ENCODE data around the gene B9D2. TPM values are rescaled to one million over a fixed set of nuclear protein-coding genes. Genes with fewer than 3 reads are reported as not detected.

B9D2 gene
- polyA plus RNA-seq, 1 of the 3 experiments (the other 2 are of a cell fraction) = 13.3 TPM

DNA sequence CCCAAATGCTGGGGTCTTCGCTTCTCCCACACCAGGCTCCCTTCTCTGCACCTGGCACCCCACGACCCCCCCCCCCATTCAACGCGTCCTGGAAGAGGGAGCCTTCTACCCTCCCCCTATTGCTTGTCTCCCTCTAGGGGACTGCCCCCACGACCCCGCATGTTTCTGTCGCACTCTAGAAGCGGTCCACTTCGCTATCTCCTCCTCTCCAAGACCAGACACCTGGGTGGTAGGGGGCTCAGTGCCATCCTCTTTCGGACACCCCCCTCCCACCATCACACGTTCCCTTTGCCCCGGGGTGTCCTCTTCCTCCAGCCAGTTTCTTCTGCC is 11.7 kb downstream of the B9D2 start (continued):
- TF ChIP-seq, protein P1, sequence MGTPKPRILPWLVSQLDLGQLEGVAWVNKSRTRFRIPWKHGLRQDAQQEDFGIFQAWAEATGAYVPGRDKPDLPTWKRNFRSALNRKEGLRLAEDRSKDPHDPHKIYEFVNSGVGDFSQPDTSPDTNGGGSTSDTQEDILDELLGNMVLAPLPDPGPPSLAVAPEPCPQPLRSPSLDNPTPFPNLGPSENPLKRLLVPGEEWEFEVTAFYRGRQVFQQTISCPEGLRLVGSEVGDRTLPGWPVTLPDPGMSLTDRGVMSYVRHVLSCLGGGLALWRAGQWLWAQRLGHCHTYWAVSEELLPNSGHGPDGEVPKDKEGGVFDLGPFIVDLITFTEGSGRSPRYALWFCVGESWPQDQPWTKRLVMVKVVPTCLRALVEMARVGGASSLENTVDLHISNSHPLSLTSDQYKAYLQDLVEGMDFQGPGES (IDR thresholded peaks at IDR 0.05; ENCODE audit: low read depth, low read length) = no peak
- TF ChIP-seq FOXJ3 (CRISPR knock-in tag; IDR thresholded peaks at IDR 0.05) = no peak
- no peak for TF ChIP-seq RCOR1 (IDR thresholded peaks at IDR 0.05; ENCODE audit: low read length)

DNA sequence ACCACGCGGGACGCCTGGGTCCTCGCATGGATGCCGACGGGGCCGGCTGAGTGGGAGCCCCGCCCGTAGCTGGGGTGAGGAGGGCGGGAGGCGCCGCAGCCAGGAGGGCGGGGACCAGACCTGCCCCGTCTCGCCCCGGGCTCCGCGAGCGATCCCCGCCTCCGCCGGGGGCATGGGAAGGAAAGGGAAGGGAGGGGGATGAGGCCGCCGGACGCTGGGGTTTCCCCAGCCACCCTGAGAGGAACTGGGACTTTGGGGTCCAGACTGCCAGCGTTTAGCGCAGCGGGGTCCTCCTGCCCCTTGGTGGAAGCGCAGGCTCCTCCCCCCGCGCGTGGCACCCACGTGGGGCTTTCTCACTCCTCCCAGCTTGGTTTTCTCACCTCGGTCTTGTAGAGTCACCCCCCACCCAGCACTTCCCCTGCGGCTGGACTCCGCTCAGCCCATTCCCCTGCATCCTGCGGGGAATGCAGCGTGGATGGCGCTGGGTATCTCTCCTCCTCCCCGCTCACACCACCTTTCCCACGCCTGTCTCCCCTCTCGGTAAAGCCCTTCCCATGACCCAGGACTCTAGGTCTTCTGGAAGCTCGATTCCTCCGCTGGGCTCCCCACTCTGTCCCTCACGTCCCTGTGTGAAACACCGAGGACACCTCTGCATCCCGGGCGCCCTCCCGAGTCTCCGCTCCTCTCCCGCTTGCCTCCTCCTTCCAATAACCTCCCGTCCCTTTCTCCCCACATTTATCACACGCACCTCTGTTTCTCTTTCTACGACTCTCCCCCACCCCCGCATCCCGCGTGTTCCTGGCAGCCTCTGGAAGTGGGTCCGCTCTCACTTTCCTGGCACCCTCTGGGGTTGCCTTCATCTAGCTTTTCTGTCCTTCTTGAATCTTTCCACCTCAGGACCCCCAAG is 12.4 kb downstream of the B9D2 start:
- Histone ChIP-seq H3K27me3 (ENCODE audit: insufficient read depth) (no peaks in the 10 kb centered on the region), H3K9ac (peak overlapping the region; percentile 92), H3K4me1 (ENCODE audit: control insufficient read depth in 1 of 2, insufficient read depth in 2 of 2, low read depth in 1 of 2, low read length in 1 of 2) (peaks cover 0 to 34% of the 10 kb centered on the region in 2 experiments; a peak in 2 of 4 replicates), H3K27ac (ENCODE audit: low read depth in 2 of 2, low read length in 1 of 2) (peak overlapping the region in 1 of 2 experiments; percentile 79; a peak in 2 of 4 replicates), H2AFZ (ENCODE audit: low read depth) (no peak overlapping the region), H3K79me2 (ENCODE audit: insufficient read depth) (peaks cover 70% of the 10 kb centered on the region), H3K9me2 (no peaks in the 10 kb centered on the region), H3K4me3 (ENCODE audit: low read depth in 2 of 2, low read length in 1 of 2) (peak overlapping the region; percentile 65 to 99), H3K9me3 (no peaks in the 10 kb centered on the region), H4K20me1 (ENCODE audit: insufficient read depth) (peaks cover 63% of the 10 kb centered on the region), H3F3A (replicated peaks; ENCODE audit: insufficient read depth) (peaks cover 9% of the 10 kb centered on the region), H3K4me2 (peak overlapping the region; percentile 99), H3K36me3 (replicated peaks in 1 of 2; ENCODE audit: control insufficient read depth in 1 of 2, insufficient read depth in 2 of 2, low read length in 1 of 2) (peaks cover 0 to 30% of the 10 kb centered on the region in 2 experiments)
- under 1% methylated on average over 48 of the region's 58 CpGs for WGBS (ENCODE audit: low lambda C conversion rate)
- no peak for TF ChIP-seq GABPA (IDR thresholded peaks at IDR 0.05; ENCODE audit: low read depth)
- TF ChIP-seq NFIC (IDR thresholded peaks at IDR 0.05; ENCODE audit: borderline replicate concordance) = no peak
- no peak for TF ChIP-seq GATA2 (CRISPR knock-in tag; IDR thresholded peaks at IDR 0.05)
- no peak for TF ChIP-seq EP300 (IDR thresholded peaks at IDR 0.05; ENCODE audit: borderline replicate concordance in 1 of 2, low read depth in 1 of 2, low read length in 1 of 2)
- no peak for TF ChIP-seq MEF2A (IDR thresholded peaks at IDR 0.05; ENCODE audit: borderline replicate concordance, low read depth)
- no peak for TF ChIP-seq JUND (IDR thresholded peaks at IDR 0.05)
- no peak for TF ChIP-seq RXRA (IDR thresholded peaks at IDR 0.05; ENCODE audit: borderline replicate concordance, low read depth)
- TF ChIP-seq SIN3A (IDR thresholded peaks at IDR 0.05; ENCODE audit: borderline replicate concordance, low read depth, low read length) = peak; percentile 11; the same call in 1 of the 2 replicates
- TF ChIP-seq ELF1 (IDR thresholded peaks at IDR 0.05) = no peak
- TF ChIP-seq YY1 (IDR thresholded peaks at IDR 0.05; ENCODE audit: low read depth) = no peak
- no peak for TF ChIP-seq RCOR1 (IDR thresholded peaks at IDR 0.05; ENCODE audit: low read length)
- no peak for TF ChIP-seq FOXM1 (IDR thresholded peaks at IDR 0.05; ENCODE audit: low read depth)
- no peak for TF ChIP-seq FOXJ3 (CRISPR knock-in tag; IDR thresholded peaks at IDR 0.05)
- TF ChIP-seq, protein P2, sequence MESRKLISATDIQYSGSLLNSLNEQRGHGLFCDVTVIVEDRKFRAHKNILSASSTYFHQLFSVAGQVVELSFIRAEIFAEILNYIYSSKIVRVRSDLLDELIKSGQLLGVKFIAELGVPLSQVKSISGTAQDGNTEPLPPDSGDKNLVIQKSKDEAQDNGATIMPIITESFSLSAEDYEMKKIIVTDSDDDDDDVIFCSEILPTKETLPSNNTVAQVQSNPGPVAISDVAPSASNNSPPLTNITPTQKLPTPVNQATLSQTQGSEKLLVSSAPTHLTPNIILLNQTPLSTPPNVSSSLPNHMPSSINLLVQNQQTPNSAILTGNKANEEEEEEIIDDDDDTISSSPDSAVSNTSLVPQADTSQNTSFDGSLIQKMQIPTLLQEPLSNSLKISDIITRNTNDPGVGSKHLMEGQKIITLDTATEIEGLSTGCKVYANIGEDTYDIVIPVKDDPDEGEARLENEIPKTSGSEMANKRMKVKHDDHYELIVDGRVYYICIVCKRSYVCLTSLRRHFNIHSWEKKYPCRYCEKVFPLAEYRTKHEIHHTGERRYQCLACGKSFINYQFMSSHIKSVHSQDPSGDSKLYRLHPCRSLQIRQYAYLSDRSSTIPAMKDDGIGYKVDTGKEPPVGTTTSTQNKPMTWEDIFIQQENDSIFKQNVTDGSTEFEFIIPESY (IDR thresholded peaks at IDR 0.05; ENCODE audit: borderline replicate concordance, low read depth) = no peak
- TF ChIP-seq, protein P3, sequence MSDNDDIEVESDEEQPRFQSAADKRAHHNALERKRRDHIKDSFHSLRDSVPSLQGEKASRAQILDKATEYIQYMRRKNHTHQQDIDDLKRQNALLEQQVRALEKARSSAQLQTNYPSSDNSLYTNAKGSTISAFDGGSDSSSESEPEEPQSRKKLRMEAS (IDR thresholded peaks at IDR 0.05; ENCODE audit: low read depth) = peak; percentile 36
- TF ChIP-seq, protein P4, sequence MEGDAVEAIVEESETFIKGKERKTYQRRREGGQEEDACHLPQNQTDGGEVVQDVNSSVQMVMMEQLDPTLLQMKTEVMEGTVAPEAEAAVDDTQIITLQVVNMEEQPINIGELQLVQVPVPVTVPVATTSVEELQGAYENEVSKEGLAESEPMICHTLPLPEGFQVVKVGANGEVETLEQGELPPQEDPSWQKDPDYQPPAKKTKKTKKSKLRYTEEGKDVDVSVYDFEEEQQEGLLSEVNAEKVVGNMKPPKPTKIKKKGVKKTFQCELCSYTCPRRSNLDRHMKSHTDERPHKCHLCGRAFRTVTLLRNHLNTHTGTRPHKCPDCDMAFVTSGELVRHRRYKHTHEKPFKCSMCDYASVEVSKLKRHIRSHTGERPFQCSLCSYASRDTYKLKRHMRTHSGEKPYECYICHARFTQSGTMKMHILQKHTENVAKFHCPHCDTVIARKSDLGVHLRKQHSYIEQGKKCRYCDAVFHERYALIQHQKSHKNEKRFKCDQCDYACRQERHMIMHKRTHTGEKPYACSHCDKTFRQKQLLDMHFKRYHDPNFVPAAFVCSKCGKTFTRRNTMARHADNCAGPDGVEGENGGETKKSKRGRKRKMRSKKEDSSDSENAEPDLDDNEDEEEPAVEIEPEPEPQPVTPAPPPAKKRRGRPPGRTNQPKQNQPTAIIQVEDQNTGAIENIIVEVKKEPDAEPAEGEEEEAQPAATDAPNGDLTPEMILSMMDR (IDR thresholded peaks at IDR 0.05) = no peak
- TF ChIP-seq RAD21 (IDR thresholded peaks at IDR 0.05; ENCODE audit: low read length) = no peak
- TF ChIP-seq, protein P5, sequence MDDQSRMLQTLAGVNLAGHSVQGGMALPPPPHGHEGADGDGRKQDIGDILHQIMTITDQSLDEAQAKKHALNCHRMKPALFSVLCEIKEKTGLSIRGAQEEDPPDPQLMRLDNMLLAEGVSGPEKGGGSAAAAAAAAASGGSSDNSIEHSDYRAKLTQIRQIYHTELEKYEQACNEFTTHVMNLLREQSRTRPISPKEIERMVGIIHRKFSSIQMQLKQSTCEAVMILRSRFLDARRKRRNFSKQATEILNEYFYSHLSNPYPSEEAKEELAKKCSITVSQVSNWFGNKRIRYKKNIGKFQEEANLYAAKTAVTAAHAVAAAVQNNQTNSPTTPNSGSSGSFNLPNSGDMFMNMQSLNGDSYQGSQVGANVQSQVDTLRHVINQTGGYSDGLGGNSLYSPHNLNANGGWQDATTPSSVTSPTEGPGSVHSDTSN (IDR thresholded peaks at IDR 0.05) = no peak
- no peak for TF ChIP-seq TEAD4 (IDR thresholded peaks at IDR 0.05; ENCODE audit: borderline replicate concordance, insufficient read depth)
- TF ChIP-seq NRF1 (IDR thresholded peaks at IDR 0.05; ENCODE audit: low read depth, low read length) = no peak
- TF ChIP-seq TCF12 (IDR thresholded peaks at IDR 0.05) = no peak
- TF ChIP-seq, protein P6, sequence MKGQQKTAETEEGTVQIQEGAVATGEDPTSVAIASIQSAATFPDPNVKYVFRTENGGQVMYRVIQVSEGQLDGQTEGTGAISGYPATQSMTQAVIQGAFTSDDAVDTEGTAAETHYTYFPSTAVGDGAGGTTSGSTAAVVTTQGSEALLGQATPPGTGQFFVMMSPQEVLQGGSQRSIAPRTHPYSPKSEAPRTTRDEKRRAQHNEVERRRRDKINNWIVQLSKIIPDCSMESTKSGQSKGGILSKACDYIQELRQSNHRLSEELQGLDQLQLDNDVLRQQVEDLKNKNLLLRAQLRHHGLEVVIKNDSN (IDR thresholded peaks at IDR 0.05; ENCODE audit: borderline replicate concordance, low read depth) = peak; percentile 64
- TF ChIP-seq MXI1 (IDR thresholded peaks at IDR 0.05; ENCODE audit: low read depth, low read length) = no peak
- ChIA-PET POLR2A (interaction anchor here (0.7 kb wide), 1 partner anchor 26 kb away, joined by 3 read pairs; no protein-coding TSS in a partner anchor), CTCF (interaction anchor here (0.7 to 3.4 kb wide), 13 partner anchors 9 to 148 kb away, joined by 3 to 29 read pairs (median 5); partner anchors contain the start of gene B9D2)
- DNase-seq = peak; percentile 62

Data from SK-N-SH (cell line).